HCT116 (cell line): Measurements from ENCODE around the gene OXCT1. TPM values are rescaled to one million over a fixed set of nuclear protein-coding genes. Genes with fewer than 3 reads are reported as not detected.

Source experiments
- ATAC-seq: fragments of 200-7000 bp; cut with Tn5 transposase; 2 replicates; pipeline ENCODE4 v1.9.1; 2020; ENCODE audit warnings: mild to moderate bottlenecking, moderate library complexity
- BruUV-seq: library from RNA; stranded (reverse); fragments of 400-500 nt; replicated peaks from 2 replicates; lab custom pipeline; 2021; lab: Mats Ljungman, UMichigan
- CTCF ChIA-PET: fragments of 300-600 bp; sonication (Branson Sonifier 250); formaldehyde crosslinking; loops from one replicate; lab custom pipeline; 2021; ENCODE audit warnings: antibody characterized with exemption; lab: Charles Lee
- POLR2A ChIA-PET: fragments of 300-600, 350-600 bp; sonication (Branson Sonifier 250); formaldehyde crosslinking; loops from one replicate; lab custom pipeline; 2021; ENCODE audit warnings: antibody characterized with exemption; lab: Charles Lee
- RAD21 ChIA-PET, 2 experiments: fragments of 300-600 bp; sonication (Branson Sonifier 250); formaldehyde crosslinking; loops; one replicate each; lab custom pipeline; 2023; ENCODE audit warnings: low total read pairs in 2 of 2; ENCODE audit not compliant: uncharacterized antibody in 2 of 2, unreplicated experiment in 2 of 2, low non-redundant PET in 1 of 2; lab: Charles Lee
- DNase-seq: peaks from one replicate; pipeline ENCODE4 v3.0.0-alpha.2; 2010; ENCODE audit warnings: low read depth, low spot score
- H2AFZ ChIP-seq: fragments of 200-600 bp; shearing (Covaris generic), sonication (generic); 2 replicates; pipeline ENCODE4 v1.6.1; 2017; ENCODE audit warnings: low read depth, mixed run types, mixed read lengths, antibody characterized with exemption, low read length; ENCODE audit not compliant: poor library complexity, severe bottlenecking
- H3K27ac ChIP-seq: 2 replicates; pipeline ENCODE4 v1.5.1; 2012; ENCODE audit warnings: low read depth, low read length
- H3K27me3 ChIP-seq: fragments of 200-600 bp; sonication (generic); 2 replicates; pipeline ENCODE4 v1.6.1; 2016; ENCODE audit warnings: mixed run types, low read length, mixed read lengths; ENCODE audit not compliant: insufficient read depth
- H3K36me3 ChIP-seq, 2 experiments: fragments of 200-500 bp in 1 of 2; fragments of 200-600 bp in 1 of 2; sonication (Bioruptor generic) in 1 of 2; sonication (generic) in 1 of 2; 2 replicates each; pipeline versions ENCODE4 v1.5.1 to v1.6.1; 2014 to 2016; ENCODE audit warnings: low read length in 2 of 2, inconsistent platforms in 1 of 2, mixed read lengths in 1 of 2, mixed run types in 1 of 2; ENCODE audit not compliant: insufficient read depth in 2 of 2, control insufficient read depth in 1 of 2
- H3K4me1 ChIP-seq, 2 experiments: fragments of 200-600 bp in 1 of 2; sonication (generic) in 1 of 2; 2 replicates each; pipeline versions ENCODE4 v1.5.1 to v1.6.1; 2012 to 2017; ENCODE audit warnings: low read length in 2 of 2, inconsistent platforms in 1 of 2, mild to moderate bottlenecking in 1 of 2, mixed read lengths in 1 of 2, mixed run types in 1 of 2, moderate library complexity in 1 of 2; ENCODE audit not compliant: insufficient read depth in 2 of 2, control insufficient read depth in 1 of 2
- H3K4me2 ChIP-seq: fragments of 200-600 bp; sonication (generic); 2 replicates; pipeline ENCODE4 v1.6.1; 2017; ENCODE audit warnings: mixed run types, low read length, mixed read lengths
- H3K4me3 ChIP-seq, 2 experiments: fragments of 200-600 bp in 1 of 2; sonication (generic) in 1 of 2; replicated peaks in 1 of 2; 2 replicates each; pipeline ENCODE4 v1.5.1; 2011 to 2016; ENCODE audit warnings: low read length in 2 of 2, control low read depth in 1 of 2, low read depth in 1 of 2, mild to moderate bottlenecking in 1 of 2, mixed read lengths in 1 of 2, mixed run types in 1 of 2
- H3K79me2 ChIP-seq: fragments of 200-600 bp; sonication (generic); 2 replicates; pipeline ENCODE4 v1.6.1; 2017; ENCODE audit warnings: mild to moderate bottlenecking, mixed run types, low read length, moderate library complexity, mixed read lengths; ENCODE audit not compliant: insufficient read depth
- H3K9ac ChIP-seq: fragments of 200-600 bp; sonication (generic); 2 replicates; pipeline ENCODE4 v1.6.1; 2016; ENCODE audit warnings: low read length, mixed read lengths
- H3K9me2 ChIP-seq: fragments of 200-600 bp; sonication (generic), shearing (Covaris generic); 2 replicates; pipeline ENCODE4 v1.6.1; 2017; ENCODE audit warnings: mixed run types, mild to moderate bottlenecking, moderate library complexity; ENCODE audit not compliant: insufficient read depth
- H3K9me3 ChIP-seq, 2 experiments: fragments of 200-500 bp in 1 of 2; fragments of 200-600 bp in 1 of 2; sonication (Bioruptor generic) in 1 of 2; sonication (generic) in 1 of 2; 2 replicates each; pipeline ENCODE4 v1.6.1; 2014 to 2017; ENCODE audit warnings: low read length in 2 of 2, mixed read lengths in 2 of 2, inconsistent platforms in 1 of 2, low read depth in 1 of 2, mild to moderate bottlenecking in 1 of 2, mixed run types in 1 of 2, moderate library complexity in 1 of 2; ENCODE audit not compliant: control insufficient read depth in 1 of 2, insufficient read depth in 1 of 2
- H4K20me1 ChIP-seq: fragments of 200-600 bp; sonication (generic), shearing (Covaris generic); 2 replicates; pipeline ENCODE4 v1.6.1; 2017; ENCODE audit warnings: mixed run types, mild to moderate bottlenecking, moderate library complexity; ENCODE audit not compliant: insufficient read depth
- CBX3 ChIP-seq: IDR thresholded peaks from 2 replicates; pipeline ENCODE4 v1.6.1; 2012; ENCODE audit warnings: low read depth
- CEBPB ChIP-seq: IDR thresholded peaks from 2 replicates; pipeline ENCODE4 v1.6.1; 2012; ENCODE audit warnings: low read depth
- ELF1 ChIP-seq: IDR thresholded peaks from 2 replicates; pipeline ENCODE4 v1.6.1; 2012; ENCODE audit warnings: low read depth, borderline replicate concordance
- EZH2 ChIP-seq: fragments of 200-600 bp; sonication (generic); IDR thresholded peaks from 2 replicates; pipeline ENCODE4 v1.6.1; 2017; ENCODE audit warnings: antibody characterized with exemption, mixed run types
- POLR2A ChIP-seq: IDR thresholded peaks from 2 replicates; pipeline ENCODE4 v1.7.0; 2011; ENCODE audit warnings: borderline replicate concordance; ENCODE audit not compliant: insufficient read depth, insufficient read length; ENCODE audit errors: extremely low read depth
- POLR2AphosphoS5 ChIP-seq: IDR thresholded peaks from 2 replicates; pipeline ENCODE4 v1.6.1; 2011; ENCODE audit warnings: mild to moderate bottlenecking, low read depth, low read length, moderate library complexity
- RAD21 ChIP-seq: IDR thresholded peaks from 2 replicates; pipeline ENCODE4 v1.6.1; 2012; ENCODE audit warnings: low read depth, mild to moderate bottlenecking
- SIN3A ChIP-seq: IDR thresholded peaks from 2 replicates; pipeline ENCODE4 v1.6.1; 2012; ENCODE audit warnings: low read depth
- SRF ChIP-seq: IDR thresholded peaks from 2 replicates; pipeline ENCODE4 v1.6.1; 2012; ENCODE audit warnings: low read depth
- TCF7L2 ChIP-seq: IDR thresholded peaks from 2 replicates; pipeline ENCODE4 v1.7.0; 2011; ENCODE audit warnings: borderline replicate concordance, inconsistent platforms; ENCODE audit not compliant: insufficient read depth, insufficient read length; ENCODE audit errors: extremely low read depth
- ZBTB33 ChIP-seq: IDR thresholded peaks from 2 replicates; pipeline ENCODE4 v1.6.1; 2011; ENCODE audit warnings: mild to moderate bottlenecking, low read length, moderate library complexity; ENCODE audit not compliant: insufficient replicate concordance; ENCODE audit errors: extremely low read depth
- ZNF274 ChIP-seq: fragments of 200-500 bp; sonication (Bioruptor generic); IDR thresholded peaks from 2 replicates; pipeline ENCODE4 v1.6.1; 2014; ENCODE audit warnings: mild to moderate bottlenecking, low read depth, low read length, inconsistent platforms
- intact Hi-C: fragments of 100-400 bp; cut with micrococcal nuclease; formaldehyde crosslinking; loops from 2 replicates; pipeline ENCODE4 v1.10.0; 2022
- total RNA-seq: library from RNA; stranded (reverse); gene quantifications from one replicate; pipeline ENCODE4 v1.2.1, GENCODE V29; 2021; ENCODE audit not compliant: unreplicated experiment
- TF ChIP-seq, protein P1 (sequence below), 3 experiments: fragments of 200-600 bp in 1 of 3; sonication (generic) in 1 of 3; IDR thresholded peaks in 2 of 3; conservative IDR thresholded peaks in 1 of 3; 2 replicates each; pipeline ENCODE4 v1.5.1; 2012 to 2017; ENCODE audit warnings: low read depth in 2 of 3, low read length in 2 of 3, antibody characterized with exemption in 1 of 3, borderline replicate concordance in 1 of 3, control low read depth in 1 of 3, mild to moderate bottlenecking in 1 of 3, mixed read lengths in 1 of 3, mixed run types in 1 of 3, moderate library complexity in 1 of 3; ENCODE audit not compliant: insufficient read depth in 1 of 3
- TF ChIP-seq, protein P2 (sequence below): IDR thresholded peaks from 2 replicates; pipeline ENCODE4 v1.6.1; 2012

Gene OXCT1
- total RNA-seq, 1 experiment from 2014 or later = 28.1 TPM

GRCh38 chr5:41832430-41832829 is 37.8 kb downstream of the OXCT1 start:
- Histone ChIP-seq H3K4me3 (no peak overlapping the region), H3K79me2 (0 out of 2 replicates have a peak, but pooled peaks cover 3% of the 10 kb centered on the region), H3K9me3 (no peaks in the 10 kb centered on the region), H2AFZ (no peak overlapping the region), H3K36me3 (no peaks in the 10 kb centered on the region; a peak in 1 of 4 replicates), H3K9me2 (no peaks in the 10 kb centered on the region), H3K4me1 (peaks cover 8 to 10% of the 10 kb centered on the region in 2 experiments; a peak in 2 of 4 replicates), H4K20me1 (no peaks in the 10 kb centered on the region), H3K9ac (no peak overlapping the region), H3K4me2 (no peak overlapping the region), H3K27me3 (no peaks in the 10 kb centered on the region), H3K27ac (no peak overlapping the region)
- CTCF ChIA-PET = no interaction called here
- RAD21 ChIA-PET = no interaction called here
- POLR2A ChIA-PET = no interaction called here
- no TSS peak for BruUV-seq
- ATAC-seq = no peak
- TF ChIP-seq ZNF274 (no peak), SRF (no peak), CEBPB (no peak), ELF1 (no peak), CBX3 (no peak), ZBTB33 (no peak), TCF7L2 (no peak), POLR2A (no peak), POLR2AphosphoS5 (no peak), EZH2 (no peak), RAD21 (no peak), SIN3A (no peak)
- TF ChIP-seq, protein P1, sequence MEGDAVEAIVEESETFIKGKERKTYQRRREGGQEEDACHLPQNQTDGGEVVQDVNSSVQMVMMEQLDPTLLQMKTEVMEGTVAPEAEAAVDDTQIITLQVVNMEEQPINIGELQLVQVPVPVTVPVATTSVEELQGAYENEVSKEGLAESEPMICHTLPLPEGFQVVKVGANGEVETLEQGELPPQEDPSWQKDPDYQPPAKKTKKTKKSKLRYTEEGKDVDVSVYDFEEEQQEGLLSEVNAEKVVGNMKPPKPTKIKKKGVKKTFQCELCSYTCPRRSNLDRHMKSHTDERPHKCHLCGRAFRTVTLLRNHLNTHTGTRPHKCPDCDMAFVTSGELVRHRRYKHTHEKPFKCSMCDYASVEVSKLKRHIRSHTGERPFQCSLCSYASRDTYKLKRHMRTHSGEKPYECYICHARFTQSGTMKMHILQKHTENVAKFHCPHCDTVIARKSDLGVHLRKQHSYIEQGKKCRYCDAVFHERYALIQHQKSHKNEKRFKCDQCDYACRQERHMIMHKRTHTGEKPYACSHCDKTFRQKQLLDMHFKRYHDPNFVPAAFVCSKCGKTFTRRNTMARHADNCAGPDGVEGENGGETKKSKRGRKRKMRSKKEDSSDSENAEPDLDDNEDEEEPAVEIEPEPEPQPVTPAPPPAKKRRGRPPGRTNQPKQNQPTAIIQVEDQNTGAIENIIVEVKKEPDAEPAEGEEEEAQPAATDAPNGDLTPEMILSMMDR (IDR thresholded peaks at IDR 0.05 in 2 of 3, conservative IDR thresholded peaks at IDR 0.05 in 1 of 3; ENCODE audit: borderline replicate concordance in 1 of 3, insufficient read depth in 1 of 3, low read depth in 2 of 3, low read length in 2 of 3) = no peak
- TF ChIP-seq, protein P2, sequence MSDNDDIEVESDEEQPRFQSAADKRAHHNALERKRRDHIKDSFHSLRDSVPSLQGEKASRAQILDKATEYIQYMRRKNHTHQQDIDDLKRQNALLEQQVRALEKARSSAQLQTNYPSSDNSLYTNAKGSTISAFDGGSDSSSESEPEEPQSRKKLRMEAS = no peak
- intact Hi-C loops = no loop called here
- DNase-seq = no peak
